Loucy (cell line): ENCODE measurements around the gene SLC17A7.

Source experiments
- H2AFZ ChIP-seq: fragments of 200-600 bp; sonication (generic); 2 replicates; pipeline ENCODE4 v1.6.0; 2016; ENCODE audit warnings: antibody characterized with exemption, mild to moderate bottlenecking, low read length, moderate library complexity
- H3F3A ChIP-seq: fragments of 200-600 bp; 2 replicates; pipeline ENCODE4 v1.6.0; 2016; ENCODE audit warnings: antibody characterized with exemption, low read depth, mild to moderate bottlenecking
- H3K27me3 ChIP-seq: fragments of 200-600 bp; sonication (generic); 2 replicates; pipeline ENCODE4 v1.6.1; 2014; ENCODE audit warnings: low read length, mild to moderate bottlenecking; ENCODE audit not compliant: insufficient read depth, poor library complexity, severe bottlenecking
- H3K36me3 ChIP-seq: fragments of 200-600 bp; sonication (generic); 2 replicates; pipeline ENCODE4 v1.6.1; 2016; ENCODE audit warnings: low read length; ENCODE audit not compliant: insufficient read depth
- H3K4me1 ChIP-seq: fragments of 200-600 bp; sonication (generic); 2 replicates; pipeline ENCODE4 v1.5.1; 2014; ENCODE audit warnings: low read length, mild to moderate bottlenecking; ENCODE audit not compliant: insufficient read depth, poor library complexity, severe bottlenecking
- H3K4me2 ChIP-seq: fragments of 200-600 bp; sonication (generic); 2 replicates; pipeline ENCODE4 v1.6.0; 2014; ENCODE audit warnings: antibody characterized with exemption, low read length, low read depth, mild to moderate bottlenecking; ENCODE audit not compliant: poor library complexity, severe bottlenecking
- H3K4me3 ChIP-seq: fragments of 200-600 bp; sonication (generic); 2 replicates; pipeline ENCODE4 v1.5.1; 2014; ENCODE audit warnings: low read length, mild to moderate bottlenecking, mixed read lengths; ENCODE audit not compliant: poor library complexity, severe bottlenecking
- H3K79me2 ChIP-seq: fragments of 200-600 bp; sonication (generic); 2 replicates; pipeline ENCODE4 v1.6.1; 2014; ENCODE audit warnings: low read length; ENCODE audit not compliant: insufficient read depth
- H3K9ac ChIP-seq: fragments of 200-600 bp; sonication (generic); 2 replicates; pipeline ENCODE4 v1.6.0; 2014; ENCODE audit warnings: mild to moderate bottlenecking, low read depth, low read length, moderate library complexity; ENCODE audit not compliant: poor library complexity, severe bottlenecking
- H3K9me2 ChIP-seq: fragments of 200-600 bp; sonication (generic); replicated peaks from 2 replicates; pipeline ENCODE4 v1.6.1; 2016; ENCODE audit warnings: low read depth, low read length, mixed read lengths
- H3K9me3 ChIP-seq: fragments of 200-600 bp; sonication (generic); 2 replicates; pipeline ENCODE4 v1.6.1; 2014; ENCODE audit warnings: mild to moderate bottlenecking, antibody characterized with exemption, low read length, low read depth; ENCODE audit not compliant: insufficient read depth
- H4K20me1 ChIP-seq: fragments of 200-600 bp; sonication (generic); 2 replicates; pipeline ENCODE4 v1.6.0; 2014; ENCODE audit warnings: antibody characterized with exemption, low read length, mild to moderate bottlenecking; ENCODE audit not compliant: insufficient read depth, poor library complexity, severe bottlenecking
- EZH2phosphoT487 ChIP-seq: fragments of 200-600 bp; IDR thresholded peaks from 2 replicates; pipeline ENCODE4 v1.6.1; 2018; ENCODE audit warnings: antibody characterized with exemption, mild to moderate bottlenecking, moderate library complexity, borderline replicate concordance
- TF ChIP-seq, protein P1 (sequence below): fragments of 200-600 bp; sonication (generic); conservative IDR thresholded peaks from 2 replicates; pipeline ENCODE4 v1.5.1; 2014; ENCODE audit warnings: mild to moderate bottlenecking, antibody characterized with exemption, low read length

Gene SLC17A7

DNA sequence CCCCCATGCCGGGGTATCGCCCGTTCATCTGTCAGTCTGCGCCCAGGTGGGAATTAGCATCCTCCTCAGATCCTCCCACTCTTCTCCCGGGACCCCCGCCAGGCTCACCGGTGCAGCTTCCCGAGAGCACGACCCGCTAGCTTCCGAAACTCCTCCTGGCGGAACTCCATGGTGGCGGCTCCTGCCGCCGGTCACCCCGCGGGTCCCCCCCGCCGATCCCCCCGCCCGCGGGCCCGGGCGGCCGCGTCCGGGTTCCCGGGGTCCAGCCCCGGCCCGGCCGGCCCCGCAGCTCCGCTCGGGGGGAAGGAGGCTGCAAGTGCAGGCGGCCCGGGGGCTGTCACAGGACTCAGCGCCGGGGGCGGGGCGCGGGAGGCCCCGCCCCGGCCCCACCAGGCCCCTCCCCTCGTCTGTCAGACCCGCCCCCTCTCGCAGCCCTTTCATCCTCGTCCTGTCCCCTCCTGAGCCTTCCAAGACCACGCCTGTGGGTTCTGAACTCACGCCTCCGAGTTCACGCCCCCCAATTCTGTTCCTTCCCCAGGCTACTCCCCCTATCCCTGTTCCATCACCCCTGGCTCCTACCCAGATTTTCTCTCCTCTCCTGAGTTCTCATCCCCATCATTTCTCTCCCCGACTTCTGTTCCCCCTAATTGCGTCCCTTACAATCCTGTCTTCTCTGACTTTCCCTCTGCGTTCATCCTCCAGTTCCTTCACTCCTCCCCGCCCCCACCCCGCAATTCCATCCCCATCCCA lies at the start of gene SLC17A7:
Gene SLC17A7, minus strand, starts transcription at position 318 of the 750 bp plus-strand sequence. Its CDS starts 148 bp downstream, at position 170.
- Histone ChIP-seq H3K9me3 (no peaks in the 10 kb centered on the region), H3K4me2 (peak within 1 kb of the TSS; percentile 94), H3K4me1 (peaks cover 11% of the 10 kb centered on the region), H3K79me2 (no peaks in the 10 kb centered on the region), H4K20me1 (no peaks in the 10 kb centered on the region), H3K9ac (no peak within 1 kb of the TSS), H3K4me3 (peak within 1 kb of the TSS; percentile 90), H3F3A (peaks cover 8% of the 10 kb centered on the region; the same call in 1 of the 2 replicates), H2AFZ (0 out of 2 replicates have a peak within 1 kb of the TSS, but pooled peaks have one; percentile 98), H3K9me2 (no peaks in the 10 kb centered on the region), H3K27me3 (no peaks in the 10 kb centered on the region), H3K36me3 (no peaks in the 10 kb centered on the region)
- TF ChIP-seq, protein P1, sequence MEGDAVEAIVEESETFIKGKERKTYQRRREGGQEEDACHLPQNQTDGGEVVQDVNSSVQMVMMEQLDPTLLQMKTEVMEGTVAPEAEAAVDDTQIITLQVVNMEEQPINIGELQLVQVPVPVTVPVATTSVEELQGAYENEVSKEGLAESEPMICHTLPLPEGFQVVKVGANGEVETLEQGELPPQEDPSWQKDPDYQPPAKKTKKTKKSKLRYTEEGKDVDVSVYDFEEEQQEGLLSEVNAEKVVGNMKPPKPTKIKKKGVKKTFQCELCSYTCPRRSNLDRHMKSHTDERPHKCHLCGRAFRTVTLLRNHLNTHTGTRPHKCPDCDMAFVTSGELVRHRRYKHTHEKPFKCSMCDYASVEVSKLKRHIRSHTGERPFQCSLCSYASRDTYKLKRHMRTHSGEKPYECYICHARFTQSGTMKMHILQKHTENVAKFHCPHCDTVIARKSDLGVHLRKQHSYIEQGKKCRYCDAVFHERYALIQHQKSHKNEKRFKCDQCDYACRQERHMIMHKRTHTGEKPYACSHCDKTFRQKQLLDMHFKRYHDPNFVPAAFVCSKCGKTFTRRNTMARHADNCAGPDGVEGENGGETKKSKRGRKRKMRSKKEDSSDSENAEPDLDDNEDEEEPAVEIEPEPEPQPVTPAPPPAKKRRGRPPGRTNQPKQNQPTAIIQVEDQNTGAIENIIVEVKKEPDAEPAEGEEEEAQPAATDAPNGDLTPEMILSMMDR = no peak
- TF ChIP-seq EZH2phosphoT487 = no peak

DNA sequence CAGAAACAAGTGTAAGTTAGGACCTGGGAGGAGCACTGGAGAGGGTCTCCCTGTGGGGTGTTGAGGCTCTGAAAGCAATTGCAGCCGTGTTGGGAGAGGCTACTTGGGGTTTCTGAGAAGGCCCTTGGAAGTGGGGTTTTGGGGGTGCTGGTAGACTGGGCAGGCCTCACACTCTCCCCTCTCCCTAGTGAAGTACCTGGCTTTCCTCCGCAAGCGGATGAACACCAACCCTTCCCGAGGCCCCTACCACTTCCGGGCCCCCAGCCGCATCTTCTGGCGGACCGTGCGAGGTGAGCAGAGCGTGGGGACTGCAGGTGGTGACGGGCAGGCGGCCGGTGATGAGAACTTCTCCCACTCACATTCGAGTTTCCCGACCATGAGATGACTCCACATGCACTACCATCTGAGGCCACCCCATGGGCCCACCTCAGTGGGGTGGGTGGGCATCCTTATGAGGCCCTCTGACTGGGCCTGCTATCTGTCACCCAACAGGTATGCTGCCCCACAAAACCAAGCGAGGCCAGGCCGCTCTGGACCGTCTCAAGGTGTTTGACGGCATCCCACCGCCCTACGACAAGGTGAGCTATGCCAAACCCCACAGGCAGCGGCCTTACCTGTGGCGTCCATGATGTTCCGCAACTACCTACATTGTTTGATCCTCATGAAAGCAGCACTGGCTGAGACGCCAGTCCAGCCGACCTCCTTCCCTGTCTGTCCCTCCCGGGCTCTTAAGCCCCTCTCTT lies 49.1 kb upstream of the SLC17A7 start:
- Histone ChIP-seq H3K4me1 (peaks cover 23% of the 10 kb centered on the region), H3K9ac (peak overlapping the region; percentile 98), H2AFZ (no peak overlapping the region), H3K79me2 (peaks cover 59% of the 10 kb centered on the region), H3K4me3 (peak overlapping the region; percentile 83), H3F3A (peaks cover 16% of the 10 kb centered on the region), H3K27me3 (peaks cover 9% of the 10 kb centered on the region), H4K20me1 (peaks cover 55% of the 10 kb centered on the region), H3K9me2 (no peaks in the 10 kb centered on the region), H3K4me2 (peak overlapping the region; percentile 95), H3K9me3 (no peaks in the 10 kb centered on the region), H3K36me3 (peaks cover 43% of the 10 kb centered on the region)
- no peak for TF ChIP-seq EZH2phosphoT487

DNA sequence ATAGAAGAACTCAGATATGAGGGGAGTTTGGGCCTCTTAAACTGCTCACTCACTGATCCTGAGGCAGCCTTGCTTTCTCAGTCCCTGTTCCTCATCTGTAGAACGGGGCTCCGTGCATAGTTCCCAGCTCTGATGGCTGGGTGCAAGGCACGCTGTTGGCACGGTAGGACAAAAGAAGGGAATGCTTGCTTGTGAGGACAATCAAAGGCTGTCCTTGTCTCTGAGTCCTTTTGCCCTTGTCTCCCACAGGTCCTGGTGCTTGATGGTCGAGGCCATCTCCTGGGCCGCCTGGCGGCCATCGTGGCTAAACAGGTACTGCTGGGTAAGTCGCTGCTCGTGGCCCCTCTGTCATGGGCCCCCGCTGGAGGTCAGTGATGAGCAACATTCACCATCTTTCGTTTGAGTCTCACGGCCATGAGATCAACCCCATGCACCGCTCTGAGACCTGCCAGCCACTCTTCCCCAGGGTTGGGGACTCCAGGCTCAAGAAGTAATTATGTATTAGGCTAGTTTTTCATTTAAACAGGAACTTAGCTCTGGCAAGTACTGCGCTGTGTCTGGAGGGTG lies 48.4 kb upstream of the SLC17A7 start:
- Histone ChIP-seq H3K4me2 (peak overlapping the region; percentile 95), H3K27me3 (peaks cover 9% of the 10 kb centered on the region), H3K79me2 (peaks cover 54% of the 10 kb centered on the region), H3F3A (peaks cover 16% of the 10 kb centered on the region), H3K4me1 (peaks cover 18% of the 10 kb centered on the region), H3K36me3 (peaks cover 43% of the 10 kb centered on the region), H3K9me3 (no peaks in the 10 kb centered on the region), H3K9me2 (no peaks in the 10 kb centered on the region), H3K9ac (peak overlapping the region; percentile 98), H3K4me3 (peak overlapping the region; percentile 83), H2AFZ (no peak overlapping the region), H4K20me1 (peaks cover 55% of the 10 kb centered on the region)
- TF ChIP-seq EZH2phosphoT487 = no peak
- TF ChIP-seq, protein P1 = peak; percentile 48
